ENCODE results near the gene RBM19. TPM values are rescaled to one million over a fixed set of nuclear protein-coding genes. Genes with fewer than 3 reads are reported as not detected.
A peak's percentile ranks its signal among the peaks of the same experiment; 100 is the strongest.

The RBM19 gene
- total and polyA plus RNA-seq, 2 donors (not counting 1 experiment from before 2014, with no cell fraction given) = 10.5 to 16.5 TPM

DNA sequence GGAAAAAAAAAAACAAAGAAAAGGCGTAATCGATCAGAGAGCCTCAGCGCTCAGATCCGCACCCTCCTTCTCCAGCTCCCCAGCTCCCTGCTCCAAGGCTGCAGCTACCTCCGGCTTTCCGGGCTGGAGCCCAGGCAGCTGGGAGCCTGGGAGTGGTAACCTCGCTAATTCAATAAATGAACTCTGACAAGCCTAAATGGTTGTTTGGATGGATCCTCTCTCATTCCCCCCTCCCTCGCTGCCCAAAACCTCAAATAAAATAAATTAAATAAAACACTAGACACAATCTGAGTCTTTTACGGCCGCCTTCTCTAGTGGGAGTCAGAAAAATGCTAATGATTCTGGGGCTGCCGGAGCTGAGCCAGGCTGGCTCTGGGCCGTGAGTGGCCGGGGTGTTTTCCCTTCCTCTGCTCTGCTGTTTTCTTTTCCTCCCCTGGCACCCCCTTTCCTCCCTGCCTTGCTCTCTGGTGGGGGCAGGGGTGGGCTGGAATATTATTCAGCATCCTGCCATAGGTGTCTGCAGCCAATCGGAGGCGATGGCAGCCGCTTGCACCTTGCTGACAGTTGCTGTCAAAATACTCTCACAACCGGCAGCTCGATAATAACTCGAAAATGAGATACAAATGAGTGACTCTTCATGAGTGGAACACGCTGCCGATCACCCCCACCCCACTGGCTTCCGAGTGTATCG is 76.1 kb downstream of the RBM19 start:
- H3K79me2 ChIP-seq (ENCODE audit: control insufficient read depth, insufficient read depth, low read length) = no peaks in the 10 kb centered on the region
- no peaks in the 10 kb centered on the region for H4K20me1 ChIP-seq (ENCODE audit: control insufficient read depth, extremely low read depth, insufficient read depth, low read length)
- H3K27me3 ChIP-seq (ENCODE audit: control insufficient read depth, insufficient read depth, low read length) = no peaks in the 10 kb centered on the region
- H3K4me2 ChIP-seq (ENCODE audit: extremely low read depth, insufficient read depth, low read length) = peak overlapping the region; percentile 58
- peak in 1 of 2 donors; percentile 24 for DNase-seq (ENCODE audit: low read depth in 2 of 2)
- H3K27ac ChIP-seq (ENCODE audit: insufficient read depth, low read length) = no peak overlapping the region
- no peak overlapping the region for H2AFZ ChIP-seq (ENCODE audit: low read length)
- no peaks in the 10 kb centered on the region for H3K4me1 ChIP-seq (ENCODE audit: control insufficient read depth, extremely low read depth, insufficient read depth, low read length)
- TF ChIP-seq CTCF (conservative IDR thresholded peaks at IDR 0.05 in 1 of 2, IDR thresholded peaks at IDR 0.05 in 1 of 2; ENCODE audit: low read depth in 1 of 2, low read length in 2 of 2) (no peak), EZH2 (IDR thresholded peaks at IDR 0.05; ENCODE audit: low read length, missing control alignments) (no peak)
- no peaks in the 10 kb centered on the region for H3K9me3 ChIP-seq (ENCODE audit: control insufficient read depth, insufficient read depth, low read depth, low read length)
- peak overlapping the region in 1 of 4 experiments; percentile 14 for H3K4me3 ChIP-seq (replicated peaks in 1 of 4; ENCODE audit: control extremely low read depth in 1 of 4, insufficient read depth in 1 of 4, low read depth in 3 of 4, low read length in 4 of 4)
- H3K36me3 ChIP-seq (ENCODE audit: control insufficient read depth, insufficient read depth, low read length) = no peaks in the 10 kb centered on the region
- no peak overlapping the region for H3K9ac ChIP-seq (ENCODE audit: insufficient read depth, low read length)

- peak in 1 of 2 donors; percentile 60 for DNase-seq (ENCODE audit: low read depth in 2 of 2)
- no peak overlapping the region for H3K4me2 ChIP-seq (ENCODE audit: extremely low read depth, insufficient read depth, low read length)
Observed at GRCh38 chr12:113889076-113889475, 77.0 kb downstream of the RBM19 start.

DNA sequence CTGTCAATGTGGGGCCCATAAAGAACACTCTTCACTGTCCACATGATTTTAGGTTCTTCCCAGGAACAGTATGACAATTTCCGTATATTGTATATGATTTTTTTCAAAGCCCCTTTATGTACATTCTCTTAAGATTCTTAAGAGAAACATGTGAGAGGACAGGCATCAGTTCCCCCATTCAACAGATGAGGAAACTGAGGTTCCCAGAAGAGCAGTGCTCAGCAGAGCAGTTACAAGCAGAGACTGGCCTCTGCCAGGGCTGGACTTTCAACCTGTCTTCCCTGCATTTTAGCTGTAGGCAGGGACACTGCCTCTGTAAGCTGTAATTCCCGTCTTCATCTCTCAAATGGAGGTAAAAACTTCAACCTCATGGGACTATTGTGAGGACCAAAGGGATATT is 77.7 kb downstream of the RBM19 start:
- no peak overlapping the region for H2AFZ ChIP-seq (ENCODE audit: low read length)
- H3K4me3 ChIP-seq (replicated peaks in 1 of 4; ENCODE audit: control extremely low read depth in 1 of 4, insufficient read depth in 1 of 4, low read depth in 3 of 4, low read length in 4 of 4) = no peak overlapping the region
- no peak overlapping the region for H3K9ac ChIP-seq (ENCODE audit: insufficient read depth, low read length)
- no peak for DNase-seq (ENCODE audit: low read depth in 2 of 2)
- no peaks in the 10 kb centered on the region for H3K36me3 ChIP-seq (ENCODE audit: control insufficient read depth, insufficient read depth, low read length)
- H3K27me3 ChIP-seq (ENCODE audit: control insufficient read depth, insufficient read depth, low read length) = no peaks in the 10 kb centered on the region
- TF ChIP-seq EZH2 (IDR thresholded peaks at IDR 0.05; ENCODE audit: low read length, missing control alignments) = no peak
- H3K4me2 ChIP-seq (ENCODE audit: extremely low read depth, insufficient read depth, low read length) = no peak overlapping the region
- H3K9me3 ChIP-seq (ENCODE audit: control insufficient read depth, insufficient read depth, low read depth, low read length) = no peaks in the 10 kb centered on the region
- H4K20me1 ChIP-seq (ENCODE audit: control insufficient read depth, extremely low read depth, insufficient read depth, low read length) = no peaks in the 10 kb centered on the region
- no peaks in the 10 kb centered on the region for H3K4me1 ChIP-seq (ENCODE audit: control insufficient read depth, extremely low read depth, insufficient read depth, low read length)
- no peaks in the 10 kb centered on the region for H3K79me2 ChIP-seq (ENCODE audit: control insufficient read depth, insufficient read depth, low read length)
- H3K27ac ChIP-seq (ENCODE audit: insufficient read depth, low read length) = no peak overlapping the region

More at GRCh38 chr12:113889076-113889475, 77.0 kb downstream of the RBM19 start:
- Histone ChIP-seq H2AFZ (ENCODE audit: low read length) (no peak overlapping the region), H3K4me3 (replicated peaks in 1 of 4; ENCODE audit: control extremely low read depth in 1 of 4, insufficient read depth in 1 of 4, low read depth in 3 of 4, low read length in 4 of 4) (no peak overlapping the region), H3K36me3 (ENCODE audit: control insufficient read depth, insufficient read depth, low read length) (no peaks in the 10 kb centered on the region), H3K9ac (ENCODE audit: insufficient read depth, low read length) (no peak overlapping the region), H3K9me3 (ENCODE audit: control insufficient read depth, insufficient read depth, low read depth, low read length) (no peaks in the 10 kb centered on the region), H3K27ac (ENCODE audit: insufficient read depth, low read length) (no peak overlapping the region), H4K20me1 (ENCODE audit: control insufficient read depth, extremely low read depth, insufficient read depth, low read length) (no peaks in the 10 kb centered on the region), H3K4me1 (ENCODE audit: control insufficient read depth, extremely low read depth, insufficient read depth, low read length) (no peaks in the 10 kb centered on the region), H3K27me3 (ENCODE audit: control insufficient read depth, insufficient read depth, low read length) (no peaks in the 10 kb centered on the region), H3K79me2 (ENCODE audit: control insufficient read depth, insufficient read depth, low read length) (no peaks in the 10 kb centered on the region)
- TF ChIP-seq EZH2 (IDR thresholded peaks at IDR 0.05; ENCODE audit: low read length, missing control alignments) = no peak
- no peak for TF ChIP-seq CTCF (conservative IDR thresholded peaks at IDR 0.05 in 1 of 2, IDR thresholded peaks at IDR 0.05 in 1 of 2; ENCODE audit: low read depth in 1 of 2, low read length in 2 of 2)
